Measurements from ENCODE around the gene SLC1A2.

Gene SLC1A2

GRCh38 chr11:35375332-35376117, 43.8 kb downstream of the SLC1A2 start:
- no peak for DNase-seq

- DNase-seq, result no peak
These were observed 45.9 kb downstream of the SLC1A2 start for GRCh38 chr11:35373284-35373933.

GRCh38 chr11:35372565-35373283, 46.6 kb downstream of the SLC1A2 start:
- no peak for DNase-seq

GRCh38 chr11:35367491-35367890, 51.9 kb downstream of the SLC1A2 start:
- no peak for DNase-seq

- no peak for DNase-seq
These were observed 52.6 kb downstream of the SLC1A2 start for GRCh38 chr11:35366798-35367197.

GRCh38 chr11:35365961-35366360, 53.4 kb downstream of the SLC1A2 start:
- no peak for DNase-seq

GRCh38 chr11:35365395-35365794, 54.0 kb downstream of the SLC1A2 start:
- no peak for DNase-seq

GRCh38 chr11:35363854-35364780, 55.2 kb downstream of the SLC1A2 start:
- DNase-seq, result no peak

GRCh38 chr11:35363246-35363801, 56.0 kb downstream of the SLC1A2 start:
- no peak for DNase-seq

- no peak for DNase-seq
These were observed 56.8 kb downstream of the SLC1A2 start for GRCh38 chr11:35362521-35362980.

- DNase-seq, result no peak
These were observed 59.3 kb downstream of the SLC1A2 start for GRCh38 chr11:35360055-35360530.

GRCh38 chr11:35359321-35360054, 59.9 kb downstream of the SLC1A2 start:
- no peak for DNase-seq

GRCh38 chr11:35358391-35358790, 61.0 kb downstream of the SLC1A2 start:
- DNase-seq, result no peak

- DNase-seq, result no peak
These were observed 61.4 kb downstream of the SLC1A2 start for GRCh38 chr11:35357923-35358322.

- DNase-seq, result no peak
These were observed 64.1 kb downstream of the SLC1A2 start for GRCh38 chr11:35355102-35355749.

GRCh38 chr11:35354644-35355043, 64.7 kb downstream of the SLC1A2 start:
- no peak for DNase-seq

- no peak for DNase-seq
These were observed 67.1 kb downstream of the SLC1A2 start for GRCh38 chr11:35352077-35352888.

- DNase-seq, result no peak
These were observed 69.5 kb downstream of the SLC1A2 start for GRCh38 chr11:35349897-35350296.

- DNase-seq, result no peak
These were observed 70.3 kb downstream of the SLC1A2 start for GRCh38 chr11:35348898-35349687.

Measured in 8988T (cell line).